HCT116 (cell line): ENCODE measurements around the gene ABHD10.

Experiments used
- CBX3 ChIP-seq: IDR thresholded peaks from 2 replicates; pipeline ENCODE4 v1.6.1; 2012; ENCODE audit warnings: low read depth
- CTCF ChIP-seq, 3 experiments: fragments of 200-600 bp in 1 of 3; sonication (generic) in 1 of 3; IDR thresholded peaks in 2 of 3; conservative IDR thresholded peaks in 1 of 3; 2 replicates each; pipeline ENCODE4 v1.5.1; 2012 to 2017; ENCODE audit warnings: low read depth in 2 of 3, low read length in 2 of 3, antibody characterized with exemption in 1 of 3, borderline replicate concordance in 1 of 3, control low read depth in 1 of 3, mild to moderate bottlenecking in 1 of 3, mixed read lengths in 1 of 3, mixed run types in 1 of 3, moderate library complexity in 1 of 3; ENCODE audit not compliant: insufficient read depth in 1 of 3
- EGR1 ChIP-seq: IDR thresholded peaks from 2 replicates; pipeline ENCODE4 v1.6.1; 2012; ENCODE audit warnings: low read depth
- ELF1 ChIP-seq: IDR thresholded peaks from 2 replicates; pipeline ENCODE4 v1.6.1; 2012; ENCODE audit warnings: low read depth, borderline replicate concordance
- EZH2 ChIP-seq: fragments of 200-600 bp; sonication (generic); IDR thresholded peaks from 2 replicates; pipeline ENCODE4 v1.6.1; 2017; ENCODE audit warnings: antibody characterized with exemption, mixed run types
- FOSL1 ChIP-seq: IDR thresholded peaks from 2 replicates; pipeline ENCODE4 v1.6.1; 2012; ENCODE audit warnings: low read depth
- POLR2A ChIP-seq: IDR thresholded peaks from 2 replicates; pipeline ENCODE4 v1.7.0; 2011; ENCODE audit warnings: borderline replicate concordance; ENCODE audit not compliant: insufficient read depth, insufficient read length; ENCODE audit errors: extremely low read depth
- POLR2AphosphoS5 ChIP-seq: IDR thresholded peaks from 2 replicates; pipeline ENCODE4 v1.6.1; 2011; ENCODE audit warnings: mild to moderate bottlenecking, low read depth, low read length, moderate library complexity
- SP1 ChIP-seq: IDR thresholded peaks from 2 replicates; pipeline ENCODE4 v1.6.1; 2012; ENCODE audit warnings: low read depth
- TCF7L2 ChIP-seq: IDR thresholded peaks from 2 replicates; pipeline ENCODE4 v1.7.0; 2011; ENCODE audit warnings: borderline replicate concordance, inconsistent platforms; ENCODE audit not compliant: insufficient read depth, insufficient read length; ENCODE audit errors: extremely low read depth
- ZBTB33 ChIP-seq: IDR thresholded peaks from 2 replicates; pipeline ENCODE4 v1.6.1; 2011; ENCODE audit warnings: mild to moderate bottlenecking, low read length, moderate library complexity; ENCODE audit not compliant: insufficient replicate concordance; ENCODE audit errors: extremely low read depth

GRCh38 chr3:112007633-112008032 lies 28.8 kb downstream of the ABHD10 start:
- TF ChIP-seq CTCF (IDR thresholded peaks at IDR 0.05 in 2 of 3, conservative IDR thresholded peaks at IDR 0.05 in 1 of 3; ENCODE audit: borderline replicate concordance in 1 of 3, insufficient read depth in 1 of 3, low read depth in 2 of 3, low read length in 2 of 3) (no peak), CBX3 (no peak), SP1 (no peak), FOSL1 (no peak), POLR2A (no peak), EGR1 (no peak), TCF7L2 (no peak), POLR2AphosphoS5 (no peak), EZH2 (no peak), ZBTB33 (no peak), ELF1 (no peak)
